Measurements from ENCODE around the gene FRMD1.

Gene FRMD1

GRCh38 chr6:168039849-168040248, 39.2 kb downstream of the FRMD1 start:
- DNase-seq: no peak

- no peak for DNase-seq
Observed at GRCh38 chr6:168039301-168039700, 39.7 kb downstream of the FRMD1 start.

GRCh38 chr6:168038576-168039140, 40.4 kb downstream of the FRMD1 start:
- DNase-seq: no peak

- DNase-seq: no peak
Observed at GRCh38 chr6:168037856-168038255, 41.2 kb downstream of the FRMD1 start.

- no peak for DNase-seq
Observed at GRCh38 chr6:168037242-168037641, 41.8 kb downstream of the FRMD1 start.

- DNase-seq: no peak
Observed at GRCh38 chr6:168035661-168036545, 43.1 kb downstream of the FRMD1 start.

- no peak for DNase-seq
Observed at GRCh38 chr6:168035098-168035660, 43.8 kb downstream of the FRMD1 start.

- no peak for DNase-seq
Observed at GRCh38 chr6:168034537-168034936, 44.5 kb downstream of the FRMD1 start.

GRCh38 chr6:168033791-168034190, 45.2 kb downstream of the FRMD1 start:
- no peak for DNase-seq

- no peak for DNase-seq
Observed at GRCh38 chr6:168032005-168032760, 46.8 kb downstream of the FRMD1 start.

- DNase-seq: no peak
Observed at GRCh38 chr6:168031411-168031971, 47.5 kb downstream of the FRMD1 start.

- DNase-seq: no peak
Observed at GRCh38 chr6:168030908-168031307, 48.1 kb downstream of the FRMD1 start.

- no peak for DNase-seq
Observed at GRCh38 chr6:168030218-168030746, 48.7 kb downstream of the FRMD1 start.

- no peak for DNase-seq
Observed at GRCh38 chr6:168029459-168030217, 49.4 kb downstream of the FRMD1 start.

GRCh38 chr6:168028181-168028580, 50.8 kb downstream of the FRMD1 start:
- DNase-seq: no peak

- DNase-seq: no peak
Observed at GRCh38 chr6:168027521-168027920, 51.5 kb downstream of the FRMD1 start.

- DNase-seq: no peak
Observed at GRCh38 chr6:168026925-168027324, 52.1 kb downstream of the FRMD1 start.

GRCh38 chr6:168025831-168026710, 52.9 kb downstream of the FRMD1 start:
- DNase-seq: no peak

- DNase-seq: no peak
Observed at GRCh38 chr6:168024951-168025510, 54.0 kb downstream of the FRMD1 start.

GRCh38 chr6:168022488-168023321, 56.3 kb downstream of the FRMD1 start:
- DNase-seq: no peak
